ENCODE data around the gene P2RX6. TPM values are rescaled to one million over a fixed set of nuclear protein-coding genes. Genes with fewer than 3 reads are reported as not detected.

P2RX6 gene
- polyA plus RNA-seq, 5 donors: 0.95 to 3.4 (median 1.8) TPM

DNA sequence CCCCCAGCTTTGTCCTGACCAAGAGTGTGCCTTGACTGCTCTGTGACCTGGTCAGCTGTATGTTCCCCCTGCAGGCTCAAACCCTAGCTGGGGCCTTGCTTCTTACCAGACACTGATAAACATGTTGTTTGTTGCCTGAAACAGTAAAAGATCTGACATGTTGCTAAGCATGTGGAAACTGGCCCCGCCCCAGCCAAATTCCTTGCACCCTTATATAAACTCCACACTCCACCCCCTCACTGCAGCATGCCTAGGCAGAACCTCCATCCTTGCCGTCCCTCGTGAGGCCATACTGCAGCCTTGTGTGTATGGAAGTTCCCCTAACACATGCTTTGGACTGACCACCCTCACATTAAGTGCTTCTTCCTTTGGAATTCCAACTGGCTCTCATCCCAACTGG is 58.1 kb downstream of the P2RX6 start:
- DNase-seq: no peak

DNA sequence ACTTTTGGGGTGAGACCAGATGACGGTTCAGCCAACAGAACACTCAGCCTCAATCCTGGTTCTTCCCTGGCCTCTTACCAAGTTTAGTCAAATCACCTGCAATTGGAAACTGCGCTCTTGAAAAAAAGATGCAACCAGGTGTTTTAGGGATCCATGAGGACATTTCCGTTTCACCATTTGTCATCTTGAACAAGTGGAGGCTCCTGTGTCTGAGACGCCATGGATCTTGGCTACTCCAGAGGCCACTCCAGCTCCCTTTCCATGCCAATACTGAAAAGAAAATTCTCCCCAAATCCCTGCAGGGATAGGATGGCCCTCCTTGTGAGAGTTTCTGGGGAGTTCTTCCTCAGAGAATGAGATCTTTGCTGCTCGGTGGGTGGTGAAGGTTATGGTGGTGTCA is 58.5 kb downstream of the P2RX6 start:
- no peak for DNase-seq

DNA sequence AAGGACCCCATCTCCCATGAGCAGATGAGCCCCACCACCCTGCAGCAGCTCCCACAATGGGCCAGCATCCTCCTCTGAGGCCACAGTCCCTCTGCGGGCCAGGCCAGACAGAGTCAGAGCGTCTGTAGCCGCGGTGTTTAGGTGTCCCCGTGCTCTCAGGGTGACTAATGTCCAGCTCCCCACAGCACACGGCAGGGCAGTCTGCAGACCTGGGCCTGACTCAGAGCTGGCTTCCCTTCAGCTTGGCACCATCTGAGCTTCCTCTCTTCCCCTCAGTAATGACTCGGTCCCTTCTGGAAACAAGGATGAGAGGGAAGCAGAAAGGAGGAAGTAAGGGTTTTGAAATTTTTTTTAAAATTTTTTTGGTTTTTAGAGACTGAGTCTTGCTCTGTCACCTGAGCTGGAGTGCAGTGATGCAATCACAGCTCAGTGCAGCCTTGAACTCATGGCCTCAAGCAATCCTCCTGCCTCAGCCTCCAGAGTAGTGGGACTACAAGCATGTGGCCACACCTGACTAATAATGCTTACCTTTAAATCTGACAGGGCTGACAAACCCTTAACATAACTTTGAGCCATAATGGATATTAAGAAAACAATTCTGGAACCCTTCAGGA is 59.2 kb downstream of the P2RX6 start:
- no peak for DNase-seq

GRCh38 chr22:21075516-21076138 is 60.7 kb downstream of the P2RX6 start:
- no peak for DNase-seq

GRCh38 chr22:21076912-21077625 is 62.1 kb downstream of the P2RX6 start:
- DNase-seq: no peak

Other genes with a start within 250 kb of the P2RX6 start
- gene SERPIND1, start 241.1 kb upstream of the P2RX6 start, polyA plus RNA-seq (ENCODE audit: insufficient read depth in 1 of 5, insufficient read length in 5 of 5, low replicate concordance in 1 of 5): 1 to 10 TPM in 1 of 5 donors, under 1 TPM in 4; 0.08 to 2.4 (median 0.20) TPM
- 10 to 100 TPM; 46.5 to 73.7 (median 72.2) TPM for gene PI4KA, start 156.4 kb upstream of the P2RX6 start, polyA plus RNA-seq (ENCODE audit: insufficient read depth in 1 of 5, insufficient read length in 5 of 5, low replicate concordance in 1 of 5)
- 10 to 100 TPM; 27.8 to 39.9 (median 28.8) TPM for gene SNAP29, start 156.2 kb upstream of the P2RX6 start, polyA plus RNA-seq (ENCODE audit: insufficient read depth in 1 of 5, insufficient read length in 5 of 5, low replicate concordance in 1 of 5)
- 10 to 100 TPM; 57.1 to 68.3 (median 60.3) TPM for gene CRKL, start 97.8 kb upstream of the P2RX6 start, polyA plus RNA-seq (ENCODE audit: insufficient read depth in 1 of 5, insufficient read length in 5 of 5, low replicate concordance in 1 of 5)
- 1 to 10 TPM in 1 of 5 donors, under 1 TPM in 4; 0.50 to 1.1 (median 0.76) TPM for gene AIFM3, start 47.9 kb upstream of the P2RX6 start, polyA plus RNA-seq (ENCODE audit: insufficient read depth in 1 of 5, insufficient read length in 5 of 5, low replicate concordance in 1 of 5)
- 10 to 100 TPM; 43.4 to 67.5 (median 55.6) TPM for gene LZTR1, start 32.9 kb upstream of the P2RX6 start, polyA plus RNA-seq (ENCODE audit: insufficient read depth in 1 of 5, insufficient read length in 5 of 5, low replicate concordance in 1 of 5)
- 10 to 100 TPM; 14.7 to 30.0 (median 19.2) TPM for gene THAP7, start 13.0 kb upstream of the P2RX6 start, polyA plus RNA-seq (ENCODE audit: insufficient read depth in 1 of 5, insufficient read length in 5 of 5, low replicate concordance in 1 of 5)
- gene SLC7A4, start 17.4 kb downstream of the P2RX6 start, polyA plus RNA-seq (ENCODE audit: insufficient read depth in 1 of 5, insufficient read length in 5 of 5, low replicate concordance in 1 of 5): under 1 TPM; 0.18 to 0.78 (median 0.46) TPM
- 1 to 10 TPM in 4 of 5 donors, under 1 TPM in 1; 0.25 to 2.4 (median 1.4) TPM for gene LRRC74B, start 30.8 kb downstream of the P2RX6 start, polyA plus RNA-seq (ENCODE audit: insufficient read depth in 1 of 5, insufficient read length in 5 of 5, low replicate concordance in 1 of 5)

All from right lung (tissue), 5 donors.